GM18517 (cell line): ENCODE data around the gene FOXL1.

ENCODE experiments used
- ATAC-seq: cut with Tn5 transposase; IDR thresholded peaks from one replicate; pipeline ENCODE4 v1.9.1; 2021; ENCODE audit warnings: mild to moderate bottlenecking, moderate library complexity; ENCODE audit not compliant: unreplicated experiment

FOXL1 gene

GRCh38 chr16:86578061-86578599 is at the start of gene FOXL1:
TSS of gene FOXL1 (plus strand) at chr16:86578549. CDS start at chr16:86578724, 175 bp downstream.
- no peak for ATAC-seq

- no peak for ATAC-seq
Observed at GRCh38 chr16:86529160-86529559, 49.2 kb upstream of the FOXL1 start.

DNA sequence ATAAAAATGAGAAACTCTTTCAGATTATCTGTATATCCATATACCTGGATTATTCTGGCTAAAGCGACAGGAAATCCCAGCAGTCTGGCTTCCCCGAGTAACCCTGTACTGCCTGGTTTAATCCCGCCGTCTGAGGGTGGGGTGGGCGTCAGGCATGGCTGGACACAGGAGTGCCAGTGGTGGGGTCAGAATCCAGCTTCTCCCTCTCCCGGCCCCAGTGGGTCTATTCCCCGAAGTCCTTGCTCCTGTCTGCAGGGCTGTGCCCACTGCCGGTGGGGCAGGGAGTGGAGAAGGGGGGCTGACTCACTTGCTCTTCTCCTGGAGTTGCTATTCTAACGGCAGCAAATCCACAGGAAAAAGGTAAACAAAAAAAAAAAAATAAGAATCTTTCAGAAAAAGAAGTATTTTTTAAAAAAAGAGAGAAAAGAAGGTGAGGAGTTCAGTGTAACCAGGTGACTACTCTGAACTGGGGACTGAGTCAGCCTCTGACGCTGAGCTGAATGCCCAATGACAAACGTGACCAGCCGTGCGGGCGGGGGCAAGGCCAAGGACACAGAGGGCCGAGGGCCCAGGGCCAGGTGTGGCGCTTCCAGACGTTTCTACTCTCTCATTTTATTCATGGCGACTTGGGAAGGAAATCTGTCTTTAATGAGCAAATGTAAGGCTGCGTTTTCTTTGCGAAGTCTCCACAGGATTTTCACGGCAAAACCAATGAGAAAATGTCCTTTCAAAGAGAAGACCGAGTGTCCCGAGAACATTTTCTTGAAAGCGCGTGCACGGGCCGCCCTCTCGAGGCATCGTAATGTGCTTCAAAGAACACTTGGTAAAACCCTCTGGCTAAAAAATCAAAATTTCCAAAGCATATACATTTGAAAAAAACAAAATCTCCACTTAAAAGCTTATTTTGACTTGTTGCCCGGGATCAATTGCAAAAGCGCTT is 47.8 kb upstream of the FOXL1 start:
- no peak for ATAC-seq

DNA sequence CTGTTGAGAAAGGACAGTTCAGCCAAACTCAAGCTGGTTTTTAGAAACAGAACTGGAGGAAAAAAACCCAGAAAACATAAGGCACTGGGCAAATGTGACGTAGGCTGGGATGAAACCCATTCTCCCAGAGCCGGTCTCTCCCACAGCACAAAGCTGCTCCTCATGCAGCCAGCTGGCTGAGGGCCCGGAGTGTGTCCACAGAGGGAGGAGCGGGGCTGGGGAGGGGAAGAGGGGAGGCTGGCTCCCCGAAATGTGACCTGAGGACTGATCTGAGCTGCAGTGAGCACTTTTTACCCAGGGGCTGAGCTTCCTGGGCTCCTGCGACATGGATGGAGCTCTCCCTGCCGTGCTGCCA is 47.2 kb upstream of the FOXL1 start:
- ATAC-seq: no peak

GRCh38 chr16:86531641-86532525 is 46.5 kb upstream of the FOXL1 start:
- ATAC-seq: no peak

GRCh38 chr16:86532526-86532815 is 45.9 kb upstream of the FOXL1 start:
- no peak for ATAC-seq

GRCh38 chr16:86533076-86533475 is 45.3 kb upstream of the FOXL1 start:
- no peak for ATAC-seq

- ATAC-seq: no peak
Observed at GRCh38 chr16:86533767-86534351, 44.5 kb upstream of the FOXL1 start.

DNA sequence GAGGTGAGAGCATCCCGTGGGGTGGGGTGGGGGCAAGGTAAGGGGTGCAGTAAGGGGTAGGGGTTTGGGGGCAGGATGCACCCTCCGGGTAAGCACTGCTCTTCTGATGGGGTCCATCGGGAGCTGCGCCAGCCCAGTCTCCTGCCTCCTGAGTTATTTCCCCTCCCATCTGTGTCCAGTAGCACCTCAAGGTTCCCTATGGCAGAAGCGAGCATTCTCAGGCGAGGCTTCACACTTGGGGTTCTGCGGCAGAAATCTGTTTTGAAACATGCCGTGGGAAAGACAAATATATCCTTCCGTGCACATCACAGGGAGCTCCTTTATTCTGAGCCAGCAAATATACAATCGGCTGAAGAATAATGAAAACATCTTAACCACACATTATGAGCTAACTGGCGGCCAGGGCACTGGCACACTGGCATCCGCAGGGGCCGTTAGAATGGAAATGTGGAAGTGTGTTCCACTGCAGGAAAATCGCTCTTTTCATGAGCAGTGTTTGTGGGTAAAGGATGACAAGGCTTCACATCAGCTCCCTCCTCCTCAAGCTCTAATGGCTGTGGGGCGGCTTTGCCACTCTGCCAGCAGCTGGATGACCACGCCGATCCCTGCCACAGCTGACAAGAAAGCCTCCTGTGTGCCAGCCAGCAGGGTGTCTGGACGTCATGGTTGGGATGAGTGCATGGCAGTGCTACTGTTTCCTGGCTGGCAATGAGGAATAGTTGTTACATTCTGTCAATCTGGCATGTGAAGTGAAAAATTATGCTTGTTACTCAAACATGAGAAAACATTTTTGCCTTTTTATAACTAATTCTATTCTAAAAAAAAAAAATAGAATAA is 43.4 kb upstream of the FOXL1 start:
- ATAC-seq: no peak

DNA sequence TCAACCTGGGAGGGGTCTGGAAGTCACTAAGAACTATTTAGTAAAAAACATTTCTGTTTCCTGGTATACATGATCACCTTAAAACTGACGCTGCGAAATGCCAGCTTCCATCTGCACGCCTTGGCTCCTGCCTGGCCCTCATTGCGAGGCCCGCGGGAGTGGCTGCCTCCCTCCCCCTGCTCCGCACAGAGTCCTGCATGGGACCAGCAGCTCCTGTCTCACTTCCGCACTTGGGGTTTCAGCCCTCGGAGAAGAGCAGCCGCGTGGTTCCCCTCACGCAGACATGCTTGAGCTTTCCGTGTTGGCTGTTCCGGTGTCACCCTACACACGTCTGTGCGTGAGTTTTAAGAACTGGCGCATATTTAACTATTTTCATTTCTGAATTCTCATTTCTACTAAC is 41.7 kb upstream of the FOXL1 start:
- ATAC-seq: no peak

DNA sequence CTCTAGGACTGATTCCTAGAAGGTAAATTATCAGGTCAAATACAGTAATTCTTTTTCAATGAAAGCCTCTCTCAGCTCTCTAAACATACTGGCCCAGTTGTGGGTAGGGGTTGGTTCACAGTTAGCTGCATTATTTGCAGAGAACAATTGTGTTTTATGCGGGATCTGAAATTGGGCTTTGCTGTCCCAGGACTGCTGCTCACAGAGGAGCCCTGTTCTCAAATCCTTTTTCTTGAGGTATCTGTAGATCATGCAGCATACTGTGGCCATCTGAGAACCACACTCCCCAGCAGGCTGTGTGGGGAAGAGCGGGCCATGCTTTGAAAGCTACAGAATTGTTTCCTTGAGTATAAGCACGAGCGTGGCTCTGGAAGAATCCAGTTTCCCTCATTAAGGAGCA is 40.9 kb upstream of the FOXL1 start:
- ATAC-seq: no peak

DNA sequence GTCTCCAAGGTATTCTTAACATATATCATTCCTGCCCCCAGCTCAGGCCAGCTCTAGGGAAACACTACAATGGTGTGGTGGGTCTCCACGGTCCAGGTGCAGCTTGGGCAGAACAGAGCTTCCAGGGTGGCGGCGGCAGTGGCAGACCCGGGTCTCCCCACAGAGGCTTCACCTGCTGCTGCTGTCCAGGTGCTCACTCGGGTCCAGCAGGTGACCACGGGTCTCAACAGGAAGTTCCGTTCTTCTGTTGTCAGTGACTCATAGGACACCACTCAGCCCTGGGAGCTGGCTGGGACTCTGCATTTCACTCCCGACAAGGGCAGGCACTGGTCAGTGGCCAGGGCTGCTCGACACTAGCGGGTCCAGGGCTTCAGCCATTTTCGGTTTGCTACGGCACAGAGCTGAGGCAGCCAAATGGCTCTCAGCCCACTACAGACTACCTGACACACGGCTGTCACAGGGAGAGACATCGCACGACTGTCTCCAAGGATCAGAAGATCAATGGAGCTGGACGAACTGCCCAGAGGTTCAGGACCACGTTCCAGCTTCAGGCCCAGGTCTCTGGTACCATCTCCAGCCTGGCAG is 40.1 kb upstream of the FOXL1 start:
- no peak for ATAC-seq

GRCh38 chr16:86540894-86541293 is 37.5 kb upstream of the FOXL1 start:
- ATAC-seq: no peak

- no peak for ATAC-seq
Observed at GRCh38 chr16:86541560-86541959, 36.8 kb upstream of the FOXL1 start.

DNA sequence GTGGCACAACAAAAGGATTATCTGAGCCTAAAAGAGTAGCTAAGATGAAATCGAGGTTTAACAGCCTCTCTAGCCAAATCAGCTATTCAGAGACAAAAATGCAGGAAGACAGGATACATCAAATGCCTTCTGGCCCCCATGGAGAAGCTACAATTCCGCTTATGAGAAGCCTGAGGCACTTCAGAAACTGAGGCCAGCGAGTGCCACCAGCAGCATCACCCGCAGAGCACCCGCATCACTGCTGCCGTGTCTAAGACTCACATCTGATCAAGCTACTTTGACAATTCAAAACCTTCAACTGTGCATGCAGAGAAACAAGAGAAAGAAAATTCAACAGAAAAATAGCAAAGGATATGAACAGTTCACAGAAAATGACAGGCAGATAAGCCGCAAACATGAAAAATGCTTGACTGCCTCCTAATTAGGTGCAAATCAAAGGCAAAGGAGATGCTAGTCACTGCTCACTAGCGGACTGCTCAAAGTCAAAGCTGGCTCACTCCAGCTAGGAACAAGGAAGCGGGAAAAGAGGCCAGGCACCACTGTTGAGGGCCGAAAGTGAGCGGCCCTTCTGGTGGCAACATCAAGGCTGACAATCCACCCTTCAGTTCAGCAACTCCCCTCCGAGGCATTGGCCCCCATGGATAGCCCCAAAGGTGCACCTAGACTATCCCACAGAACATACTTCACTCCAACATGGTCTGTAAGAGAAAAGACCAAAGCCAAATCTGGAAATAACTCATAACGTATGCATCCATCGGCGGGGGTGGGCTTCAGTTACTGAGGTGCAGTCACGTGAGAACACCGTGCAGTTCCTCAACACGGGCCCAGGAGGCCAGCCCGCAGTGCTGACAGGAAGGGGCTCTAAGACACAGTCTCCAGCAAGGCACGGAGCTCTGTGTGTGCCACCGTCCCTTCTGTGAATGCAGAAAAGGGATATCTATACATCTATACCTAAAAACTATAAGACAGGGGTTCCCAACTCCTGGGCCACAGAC is 35.3 kb upstream of the FOXL1 start:
- ATAC-seq: no peak

GRCh38 chr16:86545481-86545880 is 32.9 kb upstream of the FOXL1 start:
- no peak for ATAC-seq

GRCh38 chr16:86545954-86546637 is 32.3 kb upstream of the FOXL1 start:
- ATAC-seq: no peak

DNA sequence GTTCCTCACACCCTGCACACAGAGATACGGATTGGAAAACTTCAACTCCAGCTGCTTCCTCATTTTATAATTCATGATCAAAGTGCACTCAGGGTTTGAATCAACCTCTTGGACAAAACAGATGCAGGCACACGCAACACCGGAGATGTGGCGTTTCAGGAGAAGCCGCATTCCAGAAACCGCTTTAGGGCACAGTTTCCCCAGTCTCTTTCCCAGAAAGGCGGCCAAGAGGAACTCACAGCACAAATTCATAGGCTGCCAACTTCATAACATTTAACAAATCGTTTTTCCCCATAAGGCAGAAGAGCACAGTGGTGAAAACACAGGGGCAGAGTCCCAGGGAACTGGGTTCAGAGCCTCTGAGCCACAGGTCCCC is 31.7 kb upstream of the FOXL1 start:
- ATAC-seq: no peak
